ENCODE data around the gene PRDM15.

DNA sequence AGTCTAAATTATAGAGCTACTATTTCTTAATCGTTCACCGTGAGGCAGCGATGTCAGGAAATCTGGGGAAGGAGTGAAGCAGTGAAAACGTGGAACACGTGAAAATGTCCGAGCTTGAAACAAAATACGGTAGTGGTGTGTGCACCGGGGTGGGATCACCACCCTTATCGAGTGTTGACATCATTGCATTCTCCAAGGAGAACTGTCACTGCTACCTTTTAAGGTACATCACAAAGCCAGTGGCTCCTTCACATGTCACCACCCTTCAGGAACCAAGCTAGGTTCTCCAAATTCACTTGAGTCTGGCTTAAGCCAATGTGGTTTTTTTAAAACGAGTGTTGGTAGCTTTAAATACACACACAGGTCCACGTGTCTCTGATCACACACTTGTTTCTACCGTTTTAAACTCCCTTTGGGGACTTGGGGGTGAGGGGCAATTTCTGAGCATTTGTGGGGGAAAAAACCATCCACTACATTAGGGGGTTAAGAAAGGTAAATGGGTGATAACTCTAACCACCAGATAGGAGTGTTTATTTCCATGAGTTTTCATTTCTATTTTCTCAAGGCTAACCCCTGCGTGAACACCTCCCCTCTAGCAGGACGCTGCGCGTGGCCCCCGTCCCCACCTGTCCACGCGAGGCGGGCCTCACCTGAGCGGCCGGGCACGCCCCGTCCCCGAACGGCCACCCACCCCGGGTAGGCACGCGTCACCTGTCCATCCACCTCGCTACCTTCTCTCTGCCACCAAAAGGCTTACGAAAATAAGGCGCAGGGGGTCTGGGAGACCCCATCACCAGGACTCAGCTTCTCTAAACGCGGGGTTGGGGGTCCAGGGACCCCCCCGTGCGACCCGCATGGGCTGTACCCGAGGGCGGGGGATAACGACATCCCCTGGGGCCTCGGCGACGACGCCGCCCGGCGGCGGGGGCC, 978 bp downstream of the PRDM15 start:
- TF ChIP-seq POLR2A (IDR thresholded peaks at IDR 0.05) (no peak), EP300 (IDR thresholded peaks at IDR 0.05; ENCODE audit: low read depth) (no peak)
- TF ChIP-seq, protein P1, sequence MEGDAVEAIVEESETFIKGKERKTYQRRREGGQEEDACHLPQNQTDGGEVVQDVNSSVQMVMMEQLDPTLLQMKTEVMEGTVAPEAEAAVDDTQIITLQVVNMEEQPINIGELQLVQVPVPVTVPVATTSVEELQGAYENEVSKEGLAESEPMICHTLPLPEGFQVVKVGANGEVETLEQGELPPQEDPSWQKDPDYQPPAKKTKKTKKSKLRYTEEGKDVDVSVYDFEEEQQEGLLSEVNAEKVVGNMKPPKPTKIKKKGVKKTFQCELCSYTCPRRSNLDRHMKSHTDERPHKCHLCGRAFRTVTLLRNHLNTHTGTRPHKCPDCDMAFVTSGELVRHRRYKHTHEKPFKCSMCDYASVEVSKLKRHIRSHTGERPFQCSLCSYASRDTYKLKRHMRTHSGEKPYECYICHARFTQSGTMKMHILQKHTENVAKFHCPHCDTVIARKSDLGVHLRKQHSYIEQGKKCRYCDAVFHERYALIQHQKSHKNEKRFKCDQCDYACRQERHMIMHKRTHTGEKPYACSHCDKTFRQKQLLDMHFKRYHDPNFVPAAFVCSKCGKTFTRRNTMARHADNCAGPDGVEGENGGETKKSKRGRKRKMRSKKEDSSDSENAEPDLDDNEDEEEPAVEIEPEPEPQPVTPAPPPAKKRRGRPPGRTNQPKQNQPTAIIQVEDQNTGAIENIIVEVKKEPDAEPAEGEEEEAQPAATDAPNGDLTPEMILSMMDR (IDR thresholded peaks at IDR 0.05), result no peak

All from transverse colon (tissue), 3 donors.